WERI-Rb-1 (cell line): ENCODE results near the gene PCDHGB2.

Source experiments
- DNase-seq: peaks from one replicate; pipeline ENCODE4 v3.0.0-alpha.2; 2020
- H3K27ac ChIP-seq: fragments of 250-450 bp; sonication (Bioruptor Pico); 2 replicates; pipeline ENCODE4 v1.5.1; 2020; ENCODE audit warnings: mild to moderate bottlenecking, moderate library complexity
- H3K27me3 ChIP-seq: fragments of 250-450 bp; sonication (Bioruptor Pico); 2 replicates; pipeline ENCODE4 v1.5.1; 2021; ENCODE audit warnings: mild to moderate bottlenecking, low read depth, moderate library complexity; ENCODE audit not compliant: insufficient read depth, severe bottlenecking
- H3K36me3 ChIP-seq: fragments of 250-450 bp; sonication (Bioruptor Pico); 2 replicates; pipeline ENCODE4 v1.5.1; 2020; ENCODE audit warnings: mild to moderate bottlenecking, moderate library complexity
- H3K4me3 ChIP-seq: 2 replicates; pipeline ENCODE4 v1.5.1; 2011; ENCODE audit warnings: low read depth, mild to moderate bottlenecking, control low read depth, low read length
- H3K9me3 ChIP-seq: fragments of 250-450 bp; sonication (Bioruptor Pico); 2 replicates; pipeline ENCODE4 v1.5.1; 2021; ENCODE audit warnings: mild to moderate bottlenecking, moderate library complexity; ENCODE audit not compliant: severe bottlenecking
- TF ChIP-seq, protein P1 (sequence below): IDR thresholded peaks from 2 replicates; pipeline ENCODE4 v1.5.1; 2011; ENCODE audit warnings: low read depth, mild to moderate bottlenecking, control low read depth, inconsistent platforms, low read length

Gene PCDHGB2

GRCh38 chr5:141362719-141363118, 2.9 kb downstream of the PCDHGB2 start:
- Histone ChIP-seq H3K27me3 (no peaks in the 10 kb centered on the region), H3K9me3 (peaks cover 20% of the 10 kb centered on the region), H3K36me3 (no peaks in the 10 kb centered on the region), H3K27ac (no peak overlapping the region), H3K4me3 (no peak overlapping the region)
- no peak for DNase-seq
- TF ChIP-seq, protein P1, sequence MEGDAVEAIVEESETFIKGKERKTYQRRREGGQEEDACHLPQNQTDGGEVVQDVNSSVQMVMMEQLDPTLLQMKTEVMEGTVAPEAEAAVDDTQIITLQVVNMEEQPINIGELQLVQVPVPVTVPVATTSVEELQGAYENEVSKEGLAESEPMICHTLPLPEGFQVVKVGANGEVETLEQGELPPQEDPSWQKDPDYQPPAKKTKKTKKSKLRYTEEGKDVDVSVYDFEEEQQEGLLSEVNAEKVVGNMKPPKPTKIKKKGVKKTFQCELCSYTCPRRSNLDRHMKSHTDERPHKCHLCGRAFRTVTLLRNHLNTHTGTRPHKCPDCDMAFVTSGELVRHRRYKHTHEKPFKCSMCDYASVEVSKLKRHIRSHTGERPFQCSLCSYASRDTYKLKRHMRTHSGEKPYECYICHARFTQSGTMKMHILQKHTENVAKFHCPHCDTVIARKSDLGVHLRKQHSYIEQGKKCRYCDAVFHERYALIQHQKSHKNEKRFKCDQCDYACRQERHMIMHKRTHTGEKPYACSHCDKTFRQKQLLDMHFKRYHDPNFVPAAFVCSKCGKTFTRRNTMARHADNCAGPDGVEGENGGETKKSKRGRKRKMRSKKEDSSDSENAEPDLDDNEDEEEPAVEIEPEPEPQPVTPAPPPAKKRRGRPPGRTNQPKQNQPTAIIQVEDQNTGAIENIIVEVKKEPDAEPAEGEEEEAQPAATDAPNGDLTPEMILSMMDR = no peak

DNA sequence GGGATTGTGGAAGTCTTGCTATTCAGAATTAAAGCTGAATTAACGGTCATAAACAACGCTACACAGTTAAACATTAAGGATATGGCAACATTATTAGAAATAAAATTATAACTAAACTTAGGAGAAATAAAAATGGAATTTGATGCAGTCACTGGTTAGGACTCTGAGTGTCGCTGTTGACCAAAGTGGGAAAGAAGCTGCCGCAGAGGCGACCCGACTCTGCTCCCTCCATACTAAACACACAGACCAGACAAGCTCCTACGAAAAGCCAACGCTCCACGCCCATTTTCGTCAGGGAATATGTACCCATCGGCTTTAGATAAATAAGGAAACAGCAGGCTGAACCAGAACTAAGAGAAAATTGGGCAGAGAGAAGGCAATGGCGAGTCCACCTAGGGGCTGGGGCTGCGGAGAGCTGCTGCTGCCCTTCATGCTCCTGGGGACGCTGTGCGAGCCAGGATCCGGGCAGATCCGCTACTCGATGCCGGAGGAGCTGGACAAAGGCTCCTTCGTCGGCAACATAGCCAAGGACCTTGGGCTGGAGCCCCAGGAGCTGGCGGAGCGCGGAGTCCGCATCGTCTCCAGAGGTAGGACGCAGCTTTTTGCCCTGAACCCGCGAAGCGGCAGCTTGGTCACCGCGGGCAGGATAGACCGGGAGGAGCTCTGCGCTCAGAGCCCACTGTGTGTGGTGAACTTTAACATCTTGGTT, 4.3 kb downstream of the PCDHGB2 start, which contains the start of gene PCDHGA5:
Gene PCDHGA5 (plus strand): TSS at position 211 of the 709 bp plus-strand sequence. CDS start 169 bp downstream, at position 380.
- TF ChIP-seq, protein P1 = no peak

DNA sequence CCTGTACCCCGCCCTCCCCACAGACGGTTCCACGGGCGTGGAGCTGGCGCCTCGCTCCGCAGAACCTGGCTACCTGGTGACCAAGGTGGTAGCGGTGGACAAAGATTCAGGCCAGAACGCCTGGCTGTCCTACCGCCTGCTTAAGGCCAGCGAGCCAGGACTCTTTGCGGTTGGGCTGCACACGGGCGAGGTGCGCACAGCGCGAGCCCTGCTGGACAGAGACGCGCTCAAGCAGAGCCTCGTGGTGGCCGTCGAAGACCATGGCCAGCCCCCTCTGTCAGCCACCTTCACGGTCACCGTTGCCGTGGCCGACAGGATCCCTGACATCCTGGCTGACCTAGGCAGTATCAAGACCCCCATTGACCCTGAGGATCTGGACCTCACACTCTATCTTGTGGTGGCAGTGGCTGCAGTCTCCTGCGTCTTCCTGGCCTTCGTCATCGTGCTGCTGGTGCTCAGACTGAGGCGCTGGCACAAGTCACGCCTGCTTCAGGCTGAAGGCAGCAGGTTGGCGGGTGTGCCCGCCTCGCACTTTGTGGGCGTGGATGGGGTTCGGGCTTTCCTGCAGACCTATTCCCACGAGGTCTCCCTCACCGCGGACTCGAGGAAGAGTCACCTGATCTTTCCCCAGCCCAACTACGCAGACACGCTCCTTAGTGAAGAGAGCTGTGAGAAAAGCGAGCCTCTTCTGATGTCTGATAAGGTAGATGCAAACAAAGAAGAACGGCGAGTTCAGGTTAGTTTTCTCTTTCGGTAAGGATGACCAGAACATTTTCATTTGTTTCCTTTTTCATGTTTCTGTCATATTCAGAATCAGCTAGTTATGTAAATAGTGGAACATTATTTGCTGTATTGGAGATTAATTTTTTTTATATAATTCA, 6.5 kb downstream of the PCDHGB2 start:
- Histone ChIP-seq H3K27me3 (no peaks in the 10 kb centered on the region), H3K9me3 (peaks cover 23% of the 10 kb centered on the region), H3K27ac (no peak overlapping the region), H3K36me3 (no peaks in the 10 kb centered on the region), H3K4me3 (no peak overlapping the region)
- no peak for DNase-seq
- TF ChIP-seq, protein P1 = no peak

More for the DNA sequence above, 4.3 kb downstream of the PCDHGB2 start, which contains the start of gene PCDHGA5:
- Histone ChIP-seq H3K36me3 (no peaks in the 10 kb centered on the region), H3K4me3 (no peak within 1 kb of the TSS), H3K9me3 (peaks cover 20% of the 10 kb centered on the region), H3K27ac (no peak within 1 kb of the TSS), H3K27me3 (no peaks in the 10 kb centered on the region)
- no peak for DNase-seq

DNA sequence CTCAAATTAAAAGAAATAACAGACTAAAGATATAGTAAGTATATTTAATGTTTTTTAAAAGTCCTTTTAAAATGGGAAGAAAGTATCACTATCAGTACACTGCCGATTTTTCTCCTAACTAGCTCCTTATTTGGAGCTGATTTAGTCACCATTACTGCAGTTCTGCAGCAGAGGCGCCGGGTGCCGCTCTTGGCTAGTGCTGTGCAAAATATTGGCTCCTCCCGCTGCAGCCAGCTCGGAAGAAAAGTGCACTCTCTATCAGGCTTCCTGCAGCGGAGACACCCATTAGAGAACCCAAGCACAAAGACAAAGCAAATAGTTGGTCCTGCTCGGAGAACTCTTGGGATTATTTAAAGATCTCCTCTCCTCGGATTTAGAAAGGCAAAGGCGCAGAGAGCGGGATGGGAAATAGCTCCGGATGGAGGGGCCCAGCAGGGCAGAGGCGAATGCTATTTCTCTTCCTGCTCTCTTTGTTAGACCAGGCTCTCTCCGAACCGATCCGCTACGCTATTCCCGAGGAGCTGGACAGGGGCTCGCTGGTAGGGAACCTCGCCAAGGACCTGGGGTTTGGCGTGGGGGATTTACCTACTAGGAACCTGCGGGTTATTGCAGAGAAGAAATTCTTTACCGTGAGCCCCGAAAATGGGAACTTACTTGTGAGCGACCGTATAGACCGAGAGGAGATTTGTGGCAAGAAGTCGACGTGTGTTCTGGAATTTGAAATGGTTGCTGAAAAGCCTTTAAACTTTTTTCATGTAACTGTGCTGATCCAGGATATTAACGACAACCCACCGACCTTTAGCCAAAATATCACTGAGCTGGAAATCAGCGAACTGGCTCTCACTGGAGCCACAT, 10.4 kb downstream of the PCDHGB2 start, which contains the start of gene PCDHGB3:
Gene PCDHGB3 (plus strand): TSS at position 249 of the 855 bp plus-strand sequence. CDS start 153 bp downstream, at position 402.
- H3K27me3 ChIP-seq = no peaks in the 10 kb centered on the region
- TF ChIP-seq, protein P1 = no peak
- no peak within 1 kb of the TSS for H3K4me3 ChIP-seq
- DNase-seq = no peak
- H3K9me3 ChIP-seq = peaks cover 28% of the 10 kb centered on the region
- H3K27ac ChIP-seq = no peak within 1 kb of the TSS
- no peaks in the 10 kb centered on the region for H3K36me3 ChIP-seq
